Measurements from ENCODE around the gene SPECC1L.
"Not testable (repeated sequence)": the region's sequence is repeated elsewhere in the genome, so short reads cannot be mapped to it uniquely, and the experiment has no call there.

The SPECC1L gene

GRCh38 chr22:24247564-24248344, 22.9 kb upstream of the SPECC1L start:
- DNase-seq: peak; percentile 81

GRCh38 chr22:24248611-24249010, 22.0 kb upstream of the SPECC1L start:
- not testable (repeated sequence) for DNase-seq

GRCh38 chr22:24249413-24249812, 21.2 kb upstream of the SPECC1L start:
- DNase-seq: not testable (repeated sequence)

GRCh38 chr22:24251286-24251685, 19.3 kb upstream of the SPECC1L start:
- DNase-seq: not testable (repeated sequence)

- not testable (repeated sequence) for DNase-seq
Measured at GRCh38 chr22:24253126-24253525, 17.5 kb upstream of the SPECC1L start.

GRCh38 chr22:24256136-24256535, 14.5 kb upstream of the SPECC1L start:
- not testable (repeated sequence) for DNase-seq

GRCh38 chr22:24256736-24257135, 13.9 kb upstream of the SPECC1L start:
- not testable (repeated sequence) for DNase-seq

GRCh38 chr22:24259459-24259858, 11.2 kb upstream of the SPECC1L start:
- DNase-seq: peak; percentile 89

- DNase-seq: not testable (repeated sequence)
Measured at GRCh38 chr22:24262185-24262749, 8.4 kb upstream of the SPECC1L start.

- DNase-seq: not testable (repeated sequence)
Measured at GRCh38 chr22:24263479-24263878, 7.2 kb upstream of the SPECC1L start.

GRCh38 chr22:24264329-24264896, 6.2 kb upstream of the SPECC1L start:
- DNase-seq: not testable (repeated sequence)

- DNase-seq: no peak
Measured at GRCh38 chr22:24265734-24266133, 4.9 kb upstream of the SPECC1L start.

GRCh38 chr22:24266495-24266894, 4.1 kb upstream of the SPECC1L start:
- not testable (repeated sequence) for DNase-seq

GRCh38 chr22:24271386-24271854, 789 bp downstream of the SPECC1L start:
- peak; percentile 40 for DNase-seq

GRCh38 chr22:24273031-24273430, 2.4 kb downstream of the SPECC1L start:
- DNase-seq: not testable (repeated sequence)

GRCh38 chr22:24273906-24274305, 3.3 kb downstream of the SPECC1L start:
- not testable (repeated sequence) for DNase-seq

GRCh38 chr22:24274696-24275405, 4.2 kb downstream of the SPECC1L start:
- not testable (repeated sequence) for DNase-seq

- not testable (repeated sequence) for DNase-seq
Measured at GRCh38 chr22:24280363-24280762, 9.7 kb downstream of the SPECC1L start.

- DNase-seq: no peak
Measured at GRCh38 chr22:24282401-24282800, 11.8 kb downstream of the SPECC1L start.

GRCh38 chr22:24284747-24285203, 14.1 kb downstream of the SPECC1L start:
- DNase-seq: peak; percentile 46

- DNase-seq: no peak
Measured at GRCh38 chr22:24285245-24285644, 14.6 kb downstream of the SPECC1L start.

- DNase-seq: not testable (repeated sequence)
Measured at GRCh38 chr22:24287212-24287611, 16.6 kb downstream of the SPECC1L start.

- DNase-seq: not testable (repeated sequence)
Measured at GRCh38 chr22:24287801-24288200, 17.2 kb downstream of the SPECC1L start.

Measured in hematopoietic multipotent progenitor cell treated with erythropoietin and hydrocortisone succinate and interleukin-3 and kit ligand, for 6 days (in vitro differentiated cells).